Activated naive CD8-positive, alpha-beta T cell treated with anti-CD3 and anti-CD28 coated beads, Interleukin-2, amount 10 ng/mL, durations not matched to agents 7 days and 5 days (primary cell): Measurements from ENCODE around the gene PLCD1. TPM values are rescaled to one million over a fixed set of nuclear protein-coding genes. Genes with fewer than 3 reads are reported as not detected.
"Not testable (repeated sequence)": the region's sequence is repeated elsewhere in the genome, so short reads cannot be mapped to it uniquely, and the experiment has no call there.

Experiments
- ATAC-seq: fragments of 150-1000 bp; cut with Tn5 transposase; one replicate; pipeline ENCODE4 v1.10.0; 2021; ENCODE audit warnings: low read depth, moderate library complexity
- POLR2A ChIA-PET: fragments of 350-600 bp; sonication (Branson Sonifier 250); formaldehyde crosslinking; loops from one replicate; lab custom pipeline; 2021; ENCODE audit warnings: antibody characterized with exemption; lab: Charles Lee
- DNase-seq: peaks from one replicate; pipeline ENCODE4 v3.0.0; 2021
- H3K27ac Mint-ChIP-seq: one replicate; pipeline ENCODE4 v1.8.0; 2022; ENCODE audit warnings: mild to moderate bottlenecking, mixed read lengths
- H3K27me3 Mint-ChIP-seq: one replicate; pipeline ENCODE4 v1.8.0; 2022; ENCODE audit warnings: mild to moderate bottlenecking, moderate library complexity, mixed read lengths
- H3K36me3 Mint-ChIP-seq: one replicate; pipeline ENCODE4 v1.8.0; 2021; ENCODE audit warnings: mild to moderate bottlenecking, mixed read lengths
- H3K4me1 Mint-ChIP-seq: one replicate; pipeline ENCODE4 v1.8.0; 2021; ENCODE audit warnings: mixed read lengths
- H3K4me3 Mint-ChIP-seq: one replicate; pipeline ENCODE4 v1.8.0; 2022; ENCODE audit warnings: mild to moderate bottlenecking, moderate library complexity, mixed read lengths
- H3K9me3 Mint-ChIP-seq: one replicate; pipeline ENCODE4 v1.8.0; 2021; ENCODE audit warnings: mixed read lengths
- total RNA-seq, 2 experiments: library from RNA; stranded (reverse); gene quantifications; one replicate each; pipeline ENCODE4 v1.2.3, GENCODE V29; 2021

PLCD1 gene
- total RNA-seq, 2 experiments from 2014 or later: 36.5 to 45.4 TPM

DNA sequence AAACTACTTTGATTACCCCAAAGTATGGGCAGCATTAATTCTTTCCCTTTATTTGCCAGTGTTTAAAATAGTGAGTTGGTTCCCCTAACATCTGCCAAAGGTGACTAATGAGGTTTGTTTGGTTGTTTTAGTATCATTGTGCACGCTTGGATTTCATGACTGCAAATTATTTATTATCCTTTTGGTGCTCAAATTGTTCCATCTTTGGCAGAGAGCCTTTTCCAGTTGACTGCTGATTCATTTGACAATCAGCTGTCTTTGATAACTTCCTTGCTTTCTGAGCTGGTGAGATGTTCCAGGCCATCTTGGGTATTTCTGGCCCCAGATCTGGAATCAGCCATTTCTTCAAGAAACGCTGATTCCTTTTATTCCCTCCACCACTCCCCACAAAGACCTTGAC, 18.5 kb upstream of the PLCD1 start:
- H3K27ac Mint-ChIP-seq: no peak overlapping the region
- H3K9me3 Mint-ChIP-seq: no peaks in the 10 kb centered on the region
- DNase-seq (no peak), ATAC-seq (no peak)
- H3K27me3 Mint-ChIP-seq: no peaks in the 10 kb centered on the region
- peaks cover 2% of the 10 kb centered on the region for H3K4me1 Mint-ChIP-seq
- POLR2A ChIA-PET: no interaction called here
- H3K36me3 Mint-ChIP-seq: no peaks in the 10 kb centered on the region
- H3K4me3 Mint-ChIP-seq: no peak overlapping the region

DNA sequence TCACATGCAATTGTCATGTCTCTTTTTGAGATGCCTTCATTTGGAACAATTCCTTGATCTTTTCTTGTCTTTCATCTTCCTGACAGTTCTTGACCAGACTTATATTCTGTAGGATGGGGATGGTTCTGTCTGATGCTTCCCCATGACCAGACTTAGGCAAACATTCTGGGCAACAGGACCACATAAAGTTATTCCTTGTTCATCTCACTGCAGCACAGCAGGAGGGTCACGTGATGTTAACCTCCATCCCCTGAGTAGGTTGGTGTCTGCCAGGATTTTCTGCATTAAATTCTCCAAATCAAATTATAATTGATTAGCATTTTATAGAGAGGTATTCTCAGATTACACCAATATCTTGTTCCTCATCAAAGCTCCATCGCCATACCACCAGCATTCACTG, 17.4 kb upstream of the PLCD1 start:
- Mint-ChIP-seq H3K4me1 (peaks cover 2% of the 10 kb centered on the region), H3K27ac (no peak overlapping the region), H3K36me3 (no peaks in the 10 kb centered on the region)

DNA sequence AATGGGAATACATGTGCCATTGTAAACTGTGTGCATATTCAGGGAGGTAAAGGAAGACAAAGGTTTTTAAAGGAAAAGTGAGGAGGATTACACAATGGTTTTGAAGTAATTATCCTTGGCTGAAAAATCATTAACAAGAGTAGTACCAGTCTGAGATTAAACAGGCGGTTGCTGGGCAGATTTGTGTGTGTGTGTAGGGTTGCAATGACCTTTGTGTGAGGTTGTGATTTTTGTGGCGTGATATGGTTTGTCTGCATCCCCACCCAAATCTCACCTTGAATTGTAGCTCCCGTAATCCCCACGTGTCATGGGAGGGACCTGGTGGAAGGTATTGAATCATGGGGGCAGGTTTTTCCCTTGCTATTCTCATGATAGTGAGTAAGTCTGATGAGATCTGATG, 16.6 kb upstream of the PLCD1 start:
- no peaks in the 10 kb centered on the region for H3K9me3 Mint-ChIP-seq
- no peak for DNase-seq
- no peaks in the 10 kb centered on the region for H3K36me3 Mint-ChIP-seq
- H3K4me3 Mint-ChIP-seq: no peak overlapping the region
- no peak overlapping the region for H3K27ac Mint-ChIP-seq
- POLR2A ChIA-PET: no interaction called here
- ATAC-seq: no peak
- no peaks in the 10 kb centered on the region for H3K27me3 Mint-ChIP-seq
- H3K4me1 Mint-ChIP-seq: peaks cover 2% of the 10 kb centered on the region

More for the DNA sequence above, 17.4 kb upstream of the PLCD1 start:
- DNase-seq (no peak), ATAC-seq (no peak)
- no peaks in the 10 kb centered on the region for H3K9me3 Mint-ChIP-seq
- no peak overlapping the region for H3K4me3 Mint-ChIP-seq
- POLR2A ChIA-PET: no interaction called here
- H3K27me3 Mint-ChIP-seq: no peaks in the 10 kb centered on the region

DNA sequence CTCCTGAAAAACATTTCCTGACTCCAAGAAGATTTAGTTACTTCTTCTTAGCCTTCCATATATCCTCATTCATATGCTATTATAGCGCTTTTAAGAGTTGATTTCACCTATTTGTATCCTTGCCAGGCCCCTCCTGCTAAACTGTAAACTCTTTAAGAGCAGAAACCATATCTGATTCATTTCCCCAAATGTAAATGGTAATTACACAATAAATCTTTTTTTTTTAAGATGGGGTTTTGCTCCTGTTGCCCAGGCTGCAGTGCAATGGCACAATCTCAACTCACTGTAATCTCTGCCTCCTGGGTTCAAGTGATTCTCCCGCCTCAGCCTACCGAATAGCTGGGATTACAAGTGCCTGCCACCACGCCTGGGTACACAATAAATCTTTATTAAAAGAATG, 14.0 kb upstream of the PLCD1 start:
- Mint-ChIP-seq H3K27ac (no peak overlapping the region), H3K4me3 (no peak overlapping the region), H3K36me3 (peaks cover 2% of the 10 kb centered on the region), H3K27me3 (no peaks in the 10 kb centered on the region), H3K4me1 (peaks cover 16% of the 10 kb centered on the region), H3K9me3 (no peaks in the 10 kb centered on the region)
- ATAC-seq (no peak), DNase-seq (no peak)
- POLR2A ChIA-PET: no interaction called here

DNA sequence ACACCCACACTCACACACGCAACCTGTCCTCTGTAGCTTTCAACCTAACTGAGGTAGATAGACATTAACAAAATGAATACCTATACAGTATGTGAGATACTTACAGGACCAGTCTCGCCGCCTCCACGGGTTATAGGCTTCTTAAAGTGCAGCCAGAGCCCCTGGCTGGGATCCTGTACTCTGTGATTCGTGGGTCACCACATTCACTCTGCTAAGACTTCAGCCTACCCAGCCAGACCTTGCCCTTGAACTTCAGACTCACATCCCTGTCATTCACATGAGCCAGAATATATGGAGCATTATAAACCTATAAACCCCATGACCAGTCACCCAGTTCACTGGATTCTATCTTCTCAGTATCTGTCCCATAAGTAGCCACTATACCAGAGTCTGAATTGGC, 11.0 kb upstream of the PLCD1 start:
- POLR2A ChIA-PET: interaction anchor here (1.0 kb wide), 1 partner anchor 101 kb away, joined by 3 read pairs; no protein-coding TSS in a partner anchor

DNA sequence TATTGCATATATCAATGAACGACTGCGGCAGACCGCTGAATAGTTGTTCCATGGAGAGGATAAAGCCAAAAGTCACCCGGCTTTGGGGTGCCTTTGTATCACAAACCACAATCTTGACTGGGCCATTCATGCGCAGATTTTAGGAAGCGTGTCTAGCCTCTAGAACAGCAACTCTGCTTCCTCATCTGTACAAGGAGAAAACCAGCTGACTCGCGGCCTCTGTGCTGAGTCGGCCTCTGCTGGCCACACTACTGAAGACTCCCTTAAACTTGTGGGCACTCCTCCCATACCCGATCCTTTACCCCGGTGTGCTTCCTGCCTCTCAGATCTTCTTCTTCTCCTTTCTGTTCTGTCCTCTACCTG, 10.4 kb upstream of the PLCD1 start:
- H3K36me3 Mint-ChIP-seq: peaks cover 4% of the 10 kb centered on the region
- peak overlapping the region; percentile 66 for H3K4me3 Mint-ChIP-seq
- H3K27ac Mint-ChIP-seq: peak overlapping the region; percentile 94
- ATAC-seq (peak; percentile 43), DNase-seq (peak; percentile 50)
- no peaks in the 10 kb centered on the region for H3K27me3 Mint-ChIP-seq
- H3K4me1 Mint-ChIP-seq: peaks cover 27% of the 10 kb centered on the region
- POLR2A ChIA-PET: interaction anchor here (1.0 to 1.5 kb wide), 3 partner anchors 97 to 125 kb away, joined by 3 to 10 read pairs (median 7); partner anchors contain the start of genes ACAA1 and OXSR1
- peaks cover 7% of the 10 kb centered on the region for H3K9me3 Mint-ChIP-seq

More for the DNA sequence above, 11.0 kb upstream of the PLCD1 start:
- ATAC-seq (no peak), DNase-seq (no peak)
- H3K36me3 Mint-ChIP-seq: peaks cover 4% of the 10 kb centered on the region
- H3K4me3 Mint-ChIP-seq: peak overlapping the region; percentile 66
- peaks cover 7% of the 10 kb centered on the region for H3K9me3 Mint-ChIP-seq
- no peak overlapping the region for H3K27ac Mint-ChIP-seq
- H3K27me3 Mint-ChIP-seq: no peaks in the 10 kb centered on the region
- H3K4me1 Mint-ChIP-seq: peaks cover 29% of the 10 kb centered on the region

DNA sequence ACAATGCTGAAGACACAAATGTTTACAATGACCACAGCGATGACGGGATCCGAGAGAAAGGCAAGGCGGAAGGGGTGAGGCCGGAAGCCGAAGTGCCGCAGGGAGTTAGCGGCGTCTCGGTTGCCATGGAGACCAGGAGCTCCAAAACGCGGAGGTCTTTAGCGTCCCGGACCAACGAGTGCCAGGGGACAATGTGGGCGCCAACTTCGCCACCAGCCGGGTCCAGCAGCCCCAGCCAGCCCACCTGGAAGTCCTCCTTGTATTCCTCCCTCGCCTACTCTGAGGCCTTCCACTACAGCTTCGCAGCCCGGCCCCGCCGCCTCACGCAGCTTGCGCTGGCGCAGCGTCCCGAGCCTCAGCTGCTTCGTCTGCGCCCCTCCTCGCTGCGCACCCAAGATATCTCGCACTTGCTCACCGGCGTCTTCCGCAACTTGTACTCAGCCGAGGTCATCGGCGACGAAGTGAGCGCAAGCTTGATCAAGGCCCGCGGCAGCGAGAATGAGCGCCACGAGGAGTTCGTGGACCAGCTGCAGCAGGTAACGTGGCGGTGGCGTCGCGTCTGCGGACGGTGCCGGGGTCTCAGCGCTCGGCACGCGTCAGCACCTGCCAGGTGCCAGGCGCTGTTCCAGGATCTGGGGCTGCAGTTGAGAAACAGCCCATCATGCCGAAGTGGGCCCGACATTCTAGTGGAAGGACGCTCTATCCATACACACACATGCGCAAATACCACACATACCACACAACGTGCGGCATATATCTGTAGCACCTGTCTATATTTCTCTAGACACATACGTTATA, 9.9 kb upstream of the PLCD1 start, which contains the start of gene DLEC1:
DLEC1 (plus strand) TSS at position 108 of the 798 bp plus-strand sequence; CDS start at position 126, 18 bp downstream.
- peak within 1 kb of the TSS; percentile 94 for H3K27ac Mint-ChIP-seq

DNA sequence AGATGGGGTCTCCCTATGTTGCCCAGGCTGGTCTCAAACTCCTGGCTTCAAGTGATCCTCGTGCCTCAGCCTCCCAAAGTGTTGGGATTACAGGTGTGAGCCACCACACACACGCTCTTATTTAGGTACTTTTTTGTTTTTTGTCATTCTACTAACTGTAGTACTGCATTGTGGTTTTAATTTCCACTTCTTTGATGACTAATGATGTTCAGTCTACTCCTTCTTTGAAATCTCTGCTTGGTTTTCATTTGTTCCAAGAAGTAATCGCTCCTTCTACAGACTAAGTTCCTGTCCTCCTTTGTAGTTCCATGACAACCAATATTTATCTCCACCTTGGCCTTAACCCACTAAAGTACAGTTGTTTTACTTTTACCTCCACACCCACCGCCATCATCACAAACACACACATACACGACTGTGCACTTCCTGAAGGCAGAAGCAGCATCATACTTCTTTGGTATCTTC, 9.0 kb upstream of the PLCD1 start:
- ATAC-seq: peak; percentile 51
- Mint-ChIP-seq H3K27ac (peak overlapping the region; percentile 94), H3K4me3 (peak overlapping the region; percentile 66), H3K9me3 (peaks cover 7% of the 10 kb centered on the region), H3K4me1 (peaks cover 27% of the 10 kb centered on the region), H3K36me3 (peaks cover 4% of the 10 kb centered on the region), H3K27me3 (no peaks in the 10 kb centered on the region)
- DNase-seq: no peak
- POLR2A ChIA-PET: interaction anchor here (0.7 to 1.5 kb wide), 5 partner anchors 9 to 126 kb away, joined by 3 to 10 read pairs (median 7); partner anchors contain the start of genes ACAA1, OXSR1 and PLCD1

More for the DNA sequence above, 9.9 kb upstream of the PLCD1 start, which contains the start of gene DLEC1:
- Mint-ChIP-seq H3K9me3 (peaks cover 7% of the 10 kb centered on the region), H3K4me3 (peak within 1 kb of the TSS; percentile 66), H3K36me3 (peaks cover 4% of the 10 kb centered on the region), H3K4me1 (peaks cover 27% of the 10 kb centered on the region), H3K27me3 (no peaks in the 10 kb centered on the region)
- DNase-seq (peak; percentile 83), ATAC-seq (peak; percentile 70)
- POLR2A ChIA-PET: interaction anchor here (0.7 to 1.5 kb wide), 5 partner anchors 10 to 126 kb away, joined by 3 to 10 read pairs (median 7); partner anchors contain the start of genes ACAA1, OXSR1 and PLCD1

DNA sequence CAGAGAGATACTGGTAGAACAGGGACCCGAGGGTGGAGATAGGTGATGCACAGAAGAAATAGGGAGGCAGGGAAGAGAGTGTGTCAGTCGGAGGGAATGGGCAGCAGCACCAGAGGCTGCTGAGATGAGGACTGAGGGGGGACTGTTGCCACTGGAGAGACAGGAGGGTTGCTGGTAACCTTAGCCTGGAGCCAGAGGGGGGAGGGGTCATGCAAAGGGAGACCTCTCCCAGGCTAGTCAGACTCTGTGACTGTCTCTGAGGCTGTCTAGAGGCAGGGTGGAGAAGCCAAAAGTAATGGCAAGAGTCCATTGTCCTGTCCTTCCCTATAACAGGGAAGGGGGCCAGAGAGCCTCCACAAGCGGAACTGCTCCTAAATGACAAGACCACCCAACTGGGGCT, 7.5 kb upstream of the PLCD1 start:
- Mint-ChIP-seq H3K4me1 (peaks cover 27% of the 10 kb centered on the region), H3K36me3 (peaks cover 4% of the 10 kb centered on the region), H3K9me3 (peaks cover 7% of the 10 kb centered on the region), H3K27ac (peak overlapping the region; percentile 58), H3K4me3 (no peak overlapping the region), H3K27me3 (peaks cover 5% of the 10 kb centered on the region)
- DNase-seq (no peak), ATAC-seq (no peak)
- POLR2A ChIA-PET: no interaction called here

DNA sequence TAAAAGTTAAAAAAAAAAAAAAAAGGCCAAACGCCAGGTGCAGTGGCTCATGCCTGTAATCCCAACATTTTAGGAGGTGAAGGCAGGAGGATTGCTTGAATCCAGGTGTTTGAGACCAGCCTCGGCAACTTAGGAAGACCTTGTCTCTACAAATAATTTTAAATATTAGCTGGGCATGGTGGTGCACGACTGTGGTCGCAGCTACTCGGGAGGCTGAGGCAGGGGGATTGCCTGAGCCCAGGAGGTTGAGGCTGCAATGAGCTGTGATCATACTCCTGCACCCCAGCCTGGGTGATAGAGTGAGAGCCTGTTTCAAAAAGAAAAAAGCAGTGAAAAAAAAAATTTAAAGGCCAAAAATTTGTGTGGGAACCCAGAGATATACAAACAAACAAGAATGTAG, 6.8 kb upstream of the PLCD1 start:
- Mint-ChIP-seq H3K4me3 (no peak overlapping the region), H3K27ac (peak overlapping the region; percentile 58), H3K27me3 (peaks cover 10% of the 10 kb centered on the region), H3K9me3 (peaks cover 7% of the 10 kb centered on the region), H3K36me3 (peaks cover 4% of the 10 kb centered on the region), H3K4me1 (peaks cover 27% of the 10 kb centered on the region)
- ATAC-seq (no peak), DNase-seq (no peak)
- POLR2A ChIA-PET: interaction anchor here (0.6 to 0.7 kb wide), 2 partner anchors 72 to 400 kb away, joined by 4 to 5 read pairs; no protein-coding TSS in a partner anchor

DNA sequence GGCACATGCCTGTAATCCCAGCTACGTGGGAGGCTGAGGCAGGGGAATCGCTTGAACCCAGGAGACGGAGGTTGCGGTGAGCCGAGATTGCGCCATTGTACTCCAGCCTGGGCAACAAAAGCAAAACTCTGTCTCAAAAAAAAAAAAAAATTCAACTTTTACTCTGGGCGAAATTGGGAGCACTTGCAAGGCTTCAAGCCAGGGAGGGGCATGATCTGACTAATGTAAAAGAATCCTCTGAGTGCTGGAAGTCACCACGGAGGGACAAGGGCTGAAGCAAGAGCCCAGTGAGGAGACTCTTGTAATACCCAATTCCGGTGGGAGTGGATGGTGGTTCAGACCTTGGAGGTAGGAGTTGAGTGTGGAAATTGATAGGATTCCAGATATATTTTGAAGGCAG, 4.9 kb upstream of the PLCD1 start:
- H3K4me3 Mint-ChIP-seq, POLR2A ChIA-PET: not testable (repeated sequence)

DNA sequence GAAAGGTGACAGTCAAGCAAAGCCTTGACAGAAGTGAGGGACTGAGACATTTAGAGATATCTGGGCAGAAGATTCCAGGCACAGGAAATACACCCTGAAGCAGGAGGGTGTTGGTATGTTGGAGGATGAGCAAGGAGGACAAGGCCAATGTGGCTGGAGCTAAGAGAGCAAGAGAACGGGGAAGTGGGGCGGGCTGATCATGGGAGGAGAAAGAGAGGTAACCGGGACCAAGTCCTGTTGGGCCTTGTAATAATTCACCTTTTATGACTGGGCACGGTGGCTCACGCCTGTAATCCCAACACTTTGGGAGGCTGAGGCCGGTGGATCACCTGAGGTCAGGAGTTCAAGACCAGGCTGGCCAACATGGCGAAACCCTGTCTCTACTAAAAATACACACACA, 4.1 kb upstream of the PLCD1 start:
- H3K27ac Mint-ChIP-seq, H3K9me3 Mint-ChIP-seq, H3K36me3 Mint-ChIP-seq, ATAC-seq, DNase-seq, H3K4me3 Mint-ChIP-seq, POLR2A ChIA-PET: not testable (repeated sequence)
- Mint-ChIP-seq H3K4me1 (peaks cover 17% of the 10 kb centered on the region), H3K27me3 (peaks cover 20% of the 10 kb centered on the region)

More for the DNA sequence above, 4.9 kb upstream of the PLCD1 start:
- Mint-ChIP-seq H3K4me1 (peaks cover 22% of the 10 kb centered on the region), H3K27me3 (peaks cover 19% of the 10 kb centered on the region)
- H3K27ac Mint-ChIP-seq, H3K36me3 Mint-ChIP-seq, H3K9me3 Mint-ChIP-seq, ATAC-seq, DNase-seq: not testable (repeated sequence)

DNA sequence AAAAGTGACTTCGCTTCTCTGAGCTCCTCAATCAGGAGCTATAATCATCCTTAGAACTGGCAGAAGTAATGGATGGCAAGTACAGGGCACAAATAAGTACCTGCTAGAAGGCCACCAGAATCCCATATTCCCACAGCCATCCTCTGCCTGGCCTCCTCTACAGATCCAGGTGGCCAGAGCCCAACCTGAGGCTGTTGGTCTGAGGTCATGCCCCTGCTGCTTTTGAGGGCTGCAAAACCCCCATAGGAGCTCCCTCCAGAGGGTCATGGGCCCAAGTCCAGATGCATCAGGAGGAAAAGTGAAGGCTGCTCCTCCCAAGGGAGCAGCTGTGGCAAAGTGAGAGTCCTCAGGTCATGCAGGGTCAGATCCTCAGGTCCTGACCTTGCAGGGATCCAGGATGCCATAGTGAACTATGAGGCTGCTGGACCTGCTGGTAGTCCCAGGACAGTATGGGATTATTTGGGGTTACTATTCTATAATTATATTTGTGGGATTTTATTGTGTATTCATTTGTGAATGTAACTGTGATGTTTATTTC, 3.0 kb upstream of the PLCD1 start:
- peaks cover 32% of the 10 kb centered on the region for H3K27me3 Mint-ChIP-seq
- no peak for DNase-seq
- H3K9me3 Mint-ChIP-seq: no peaks in the 10 kb centered on the region
- POLR2A ChIA-PET: no interaction called here
- no peak overlapping the region for H3K27ac Mint-ChIP-seq
- H3K4me1 Mint-ChIP-seq: peaks cover 7% of the 10 kb centered on the region
- H3K36me3 Mint-ChIP-seq: no peaks in the 10 kb centered on the region
- H3K4me3 Mint-ChIP-seq: no peak overlapping the region
- no peak for ATAC-seq
